ENCODE data around the gene OR2F1.

Gene OR2F1

GRCh38 chr7:143988976-143989745 lies 34.5 kb downstream of the OR2F1 start (continued):
- TF ChIP-seq SNAI2 (CRISPR knock-in tag; IDR thresholded peaks at IDR 0.05) (no peak), PATZ1 (CRISPR knock-in tag; IDR thresholded peaks at IDR 0.05; ENCODE audit: borderline replicate concordance) (no peak), ZNF8 (CRISPR knock-in tag; IDR thresholded peaks at IDR 0.05) (no peak), BACH2 (CRISPR knock-in tag; IDR thresholded peaks at IDR 0.05; ENCODE audit: borderline replicate concordance) (no peak), TSHZ2 (CRISPR knock-in tag; IDR thresholded peaks at IDR 0.05) (no peak), ZFP30 (CRISPR knock-in tag; IDR thresholded peaks at IDR 0.05) (no peak)

- TF ChIP-seq GLIS3 (CRISPR knock-in tag; IDR thresholded peaks at IDR 0.05), result no peak
- no peak for TF ChIP-seq RARB (CRISPR knock-in tag; IDR thresholded peaks at IDR 0.05)
- no peak for TF ChIP-seq CREB5 (CRISPR knock-in tag; IDR thresholded peaks at IDR 0.05; ENCODE audit: low read depth)
- no peak for TF ChIP-seq CSRNP3 (CRISPR knock-in tag; IDR thresholded peaks at IDR 0.05)
- no peak for TF ChIP-seq ESRRG (CRISPR knock-in tag; IDR thresholded peaks at IDR 0.05)
- no peak for TF ChIP-seq TCF4 (CRISPR knock-in tag; IDR thresholded peaks at IDR 0.05; ENCODE audit: borderline replicate concordance)
- no peak for TF ChIP-seq SNAI2 (CRISPR knock-in tag; IDR thresholded peaks at IDR 0.05)
- no peak for TF ChIP-seq ZFP30 (CRISPR knock-in tag; IDR thresholded peaks at IDR 0.05)
- no peak for TF ChIP-seq ZC3H10 (CRISPR knock-in tag; IDR thresholded peaks at IDR 0.05)
- no peak for TF ChIP-seq ZNF8 (CRISPR knock-in tag; IDR thresholded peaks at IDR 0.05)
- TF ChIP-seq ZNF565 (CRISPR knock-in tag; conservative IDR thresholded peaks at IDR 0.05; ENCODE audit: low read depth), result no peak
- no peak for TF ChIP-seq OSR1 (CRISPR knock-in tag; IDR thresholded peaks at IDR 0.05)
- no peak for ATAC-seq
These were observed 38.0 kb downstream of the OR2F1 start for GRCh38 chr7:143992670-143993069.

- no peak for ATAC-seq
- TF ChIP-seq ZNF8 (CRISPR knock-in tag; IDR thresholded peaks at IDR 0.05) (no peak), PATZ1 (CRISPR knock-in tag; IDR thresholded peaks at IDR 0.05; ENCODE audit: borderline replicate concordance) (no peak)
These were observed 39.3 kb downstream of the OR2F1 start for GRCh38 chr7:143993924-143994323.

GRCh38 chr7:144000020-144000419 lies 45.4 kb downstream of the OR2F1 start, which contains the start of gene OR6B1:
Gene OR6B1, plus strand, starts transcription at chr7:144000320. Its CDS starts 3,677 bp downstream, at chr7:144003997.
- no peak for ATAC-seq
- no peak for TF ChIP-seq CSRNP3 (CRISPR knock-in tag; IDR thresholded peaks at IDR 0.05)
- no peak for TF ChIP-seq POU6F1 (CRISPR knock-in tag; IDR thresholded peaks at IDR 0.05; ENCODE audit: borderline replicate concordance, low read depth)
- no peak for TF ChIP-seq PATZ1 (CRISPR knock-in tag; IDR thresholded peaks at IDR 0.05; ENCODE audit: borderline replicate concordance)
- TF ChIP-seq CREB5 (CRISPR knock-in tag; IDR thresholded peaks at IDR 0.05; ENCODE audit: low read depth), result no peak
- TF ChIP-seq BACH2 (CRISPR knock-in tag; IDR thresholded peaks at IDR 0.05; ENCODE audit: borderline replicate concordance), result no peak
- TF ChIP-seq ZNF565 (CRISPR knock-in tag; conservative IDR thresholded peaks at IDR 0.05; ENCODE audit: low read depth), result no peak
- TF ChIP-seq ZFP30 (CRISPR knock-in tag; IDR thresholded peaks at IDR 0.05), result no peak
- TF ChIP-seq ESRRG (CRISPR knock-in tag; IDR thresholded peaks at IDR 0.05), result no peak
- no peak for TF ChIP-seq ZNF8 (CRISPR knock-in tag; IDR thresholded peaks at IDR 0.05)
